Erythroblast (primary cell): ENCODE data around the gene C12orf50.

Experiments used
- GATA1 ChIP-seq: IDR thresholded peaks from 2 replicates; pipeline ENCODE4 v1.6.1; 2011; ENCODE audit warnings: low read depth, mild to moderate bottlenecking, control low read depth, low read length, moderate library complexity
- POLR2A ChIP-seq: IDR thresholded peaks from 2 replicates; pipeline ENCODE4 v1.6.1; 2011; ENCODE audit warnings: mild to moderate bottlenecking, low read length

DNA sequence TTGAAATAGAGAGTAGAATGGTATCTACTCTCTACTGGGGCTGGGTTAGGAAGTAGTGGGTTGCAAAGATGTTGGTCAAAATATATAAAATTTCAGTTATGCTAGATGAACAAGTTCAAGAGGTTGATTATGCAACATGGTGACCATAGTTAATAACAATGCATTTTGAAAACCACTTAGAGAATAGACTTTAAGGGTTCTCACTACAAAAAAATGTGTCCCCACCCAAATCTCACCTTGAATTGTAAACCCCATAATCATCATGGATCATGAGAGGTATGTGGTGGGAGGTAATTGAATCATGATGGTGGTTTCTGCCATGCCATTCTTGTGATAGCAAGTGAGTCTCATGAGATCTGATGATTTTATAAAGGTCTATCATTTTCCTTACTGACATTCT is 94.0 kb downstream of the C12orf50 start:
- TF ChIP-seq POLR2A: no peak
- TF ChIP-seq GATA1: no peak
